ENCODE data around the gene GABRE.

Gene GABRE

GRCh38 chrX:151974336-151975227, at the start of gene GABRE:
TSS of gene GABRE (minus strand) at chrX:151974676. CDS start at chrX:151974625, 51 bp downstream.
- no peak for DNase-seq (ENCODE audit: low spot score)
- no peak for TF ChIP-seq CTCF (IDR thresholded peaks at IDR 0.05; ENCODE audit: extremely low read depth, missing control alignments)

- no peak for TF ChIP-seq CTCF (IDR thresholded peaks at IDR 0.05; ENCODE audit: extremely low read depth, missing control alignments)
Observed at GRCh38 chrX:152020888-152021287, 46.4 kb upstream of the GABRE start.

GRCh38 chrX:151999813-152000212, 25.3 kb upstream of the GABRE start:
- DNase-seq (ENCODE audit: low spot score) = no peak
- TF ChIP-seq CTCF (IDR thresholded peaks at IDR 0.05; ENCODE audit: extremely low read depth, missing control alignments) = no peak

More at GRCh38 chrX:152020888-152021287, 46.4 kb upstream of the GABRE start:
- DNase-seq (ENCODE audit: low spot score) = no peak

GRCh38 chrX:151997539-151997938, 23.1 kb upstream of the GABRE start:
- no peak for DNase-seq (ENCODE audit: low spot score)
- no peak for TF ChIP-seq CTCF (IDR thresholded peaks at IDR 0.05; ENCODE audit: extremely low read depth, missing control alignments)

GRCh38 chrX:151996347-151996746, 21.9 kb upstream of the GABRE start:
- no peak for TF ChIP-seq CTCF (IDR thresholded peaks at IDR 0.05; ENCODE audit: extremely low read depth, missing control alignments)

GRCh38 chrX:151994476-151994875, 20.0 kb upstream of the GABRE start:
- no peak for DNase-seq (ENCODE audit: low spot score)
- no peak for TF ChIP-seq CTCF (IDR thresholded peaks at IDR 0.05; ENCODE audit: extremely low read depth, missing control alignments)

More at GRCh38 chrX:151996347-151996746, 21.9 kb upstream of the GABRE start:
- DNase-seq (ENCODE audit: low spot score) = no peak

GRCh38 chrX:151988706-151989299, 14.3 kb upstream of the GABRE start:
- DNase-seq (ENCODE audit: low spot score) = no peak
- no peak for TF ChIP-seq CTCF (IDR thresholded peaks at IDR 0.05; ENCODE audit: extremely low read depth, missing control alignments)

Data from GM20000 (cell line).